Hepatocyte (in vitro differentiated cells): ENCODE measurements around the gene IL1R2.

ENCODE experiments used
- CTCF ChIP-seq: fragments of 200-600 bp; sonication (generic); IDR thresholded peaks from 2 replicates; pipeline ENCODE4 v1.5.1; 2016; ENCODE audit warnings: antibody characterized with exemption, mild to moderate bottlenecking; ENCODE audit not compliant: poor library complexity
- EZH2 ChIP-seq: fragments of 200-600 bp; sonication (generic); IDR thresholded peaks from 2 replicates; pipeline ENCODE4 v1.6.1; 2016; ENCODE audit warnings: antibody characterized with exemption, mild to moderate bottlenecking, borderline replicate concordance

- no peak for TF ChIP-seq EZH2
- TF ChIP-seq CTCF = no peak
Observed at GRCh38 chr2:102013206-102014040, 21.7 kb downstream of the IL1R2 start.
